Memory B cell (primary cell): ENCODE measurements around the gene DCDC2B.
A peak's percentile ranks its signal among the peaks of the same experiment; 100 is the strongest.
"Not testable (repeated sequence)": the region's sequence is repeated elsewhere in the genome, so short reads cannot be mapped to it uniquely, and the experiment has no call there.

Experiments
- ATAC-seq: fragments of 150-1000 bp; cut with Tn5 transposase; 2 replicates; pipeline ENCODE4 v1.10.0; 2021; ENCODE audit warnings: low read depth, mild to moderate bottlenecking, moderate library complexity
- DNase-seq, 2 donors: peaks; one replicate each; pipeline ENCODE4 v3.0.0; 2022; ENCODE audit warnings: low spot score in 2 of 2
- H3K27ac Mint-ChIP-seq: one replicate; pipeline ENCODE4 v1.8.0; 2022; ENCODE audit warnings: mild to moderate bottlenecking, moderate library complexity, mixed read lengths
- H3K27me3 Mint-ChIP-seq: one replicate; pipeline ENCODE4 v1.8.0; 2022; ENCODE audit warnings: mixed read lengths
- H3K36me3 Mint-ChIP-seq: one replicate; pipeline ENCODE4 v1.8.0; 2022; ENCODE audit warnings: mild to moderate bottlenecking, mixed read lengths
- H3K4me1 Mint-ChIP-seq: one replicate; pipeline ENCODE4 v1.8.0; 2022; ENCODE audit warnings: mixed read lengths
- H3K4me3 Mint-ChIP-seq: one replicate; pipeline ENCODE4 v1.8.0; 2022; ENCODE audit warnings: mild to moderate bottlenecking, moderate library complexity, mixed read lengths
- H3K9me3 Mint-ChIP-seq: one replicate; pipeline ENCODE4 v1.8.0; 2022; ENCODE audit warnings: mixed read lengths

Gene DCDC2B

GRCh38 chr1:32208891-32209328, at the start of gene DCDC2B:
TSS of gene DCDC2B (plus strand) at chr1:32209089. CDS start at chr1:32209094, 5 bp downstream.
- ATAC-seq (no peak), DNase-seq (no peak)
- H3K4me1 Mint-ChIP-seq, result peaks cover 21% of the 10 kb centered on the region
- peak within 1 kb of the TSS; percentile 31 for H3K27ac Mint-ChIP-seq
- H3K36me3 Mint-ChIP-seq, result no peaks in the 10 kb centered on the region
- H3K9me3 Mint-ChIP-seq, result no peaks in the 10 kb centered on the region
- no peaks in the 10 kb centered on the region for H3K27me3 Mint-ChIP-seq
- H3K4me3 Mint-ChIP-seq, result no peak within 1 kb of the TSS

GRCh38 chr1:32159189-32159588, 49.7 kb upstream of the DCDC2B start:
- no peak overlapping the region for H3K27ac Mint-ChIP-seq
- no peaks in the 10 kb centered on the region for H3K9me3 Mint-ChIP-seq
- no peaks in the 10 kb centered on the region for H3K27me3 Mint-ChIP-seq
- peaks cover 2% of the 10 kb centered on the region for H3K4me1 Mint-ChIP-seq
- peaks cover 43% of the 10 kb centered on the region for H3K36me3 Mint-ChIP-seq
- DNase-seq (no peak), ATAC-seq (no peak)
- H3K4me3 Mint-ChIP-seq, result no peak overlapping the region

- H3K4me3 Mint-ChIP-seq, result no peak overlapping the region
- ATAC-seq, result no peak
- no peaks in the 10 kb centered on the region for H3K27me3 Mint-ChIP-seq
- no peak overlapping the region for H3K27ac Mint-ChIP-seq
- no peaks in the 10 kb centered on the region for H3K4me1 Mint-ChIP-seq
- no peaks in the 10 kb centered on the region for H3K9me3 Mint-ChIP-seq
- peaks cover 46% of the 10 kb centered on the region for H3K36me3 Mint-ChIP-seq
- no peak for DNase-seq
Observed at GRCh38 chr1:32163405-32163804, 45.5 kb upstream of the DCDC2B start.

- not testable (repeated sequence) for H3K4me3 Mint-ChIP-seq, H3K4me1 Mint-ChIP-seq, H3K27ac Mint-ChIP-seq, ATAC-seq, H3K27me3 Mint-ChIP-seq, H3K9me3 Mint-ChIP-seq, DNase-seq
- H3K36me3 Mint-ChIP-seq, result peaks cover 46% of the 10 kb centered on the region
Observed at GRCh38 chr1:32165633-32166032, 43.3 kb upstream of the DCDC2B start.

GRCh38 chr1:32170991-32171390, 37.9 kb upstream of the DCDC2B start:
- no peaks in the 10 kb centered on the region for H3K27me3 Mint-ChIP-seq
- H3K36me3 Mint-ChIP-seq, result peaks cover 35% of the 10 kb centered on the region

GRCh38 chr1:32172621-32173245, 36.2 kb upstream of the DCDC2B start:
- Mint-ChIP-seq H3K4me3 (no peak overlapping the region), H3K36me3 (peaks cover 25% of the 10 kb centered on the region), H3K9me3 (no peaks in the 10 kb centered on the region), H3K27me3 (no peaks in the 10 kb centered on the region), H3K27ac (no peak overlapping the region), H3K4me1 (peaks cover 2% of the 10 kb centered on the region)
- ATAC-seq (no peak), DNase-seq (no peak)

More at GRCh38 chr1:32170991-32171390, 37.9 kb upstream of the DCDC2B start:
- no peak for DNase-seq
- Mint-ChIP-seq H3K27ac (no peak overlapping the region), H3K4me3 (no peak overlapping the region), H3K9me3 (no peaks in the 10 kb centered on the region), H3K4me1 (peaks cover 2% of the 10 kb centered on the region)
- no peak for ATAC-seq

GRCh38 chr1:32178380-32179192, 30.3 kb upstream of the DCDC2B start:
- no peaks in the 10 kb centered on the region for H3K9me3 Mint-ChIP-seq
- H3K4me1 Mint-ChIP-seq, result peaks cover 24% of the 10 kb centered on the region
- peak overlapping the region; percentile 88 for H3K4me3 Mint-ChIP-seq
- DNase-seq (no peak), ATAC-seq (no peak)
- no peaks in the 10 kb centered on the region for H3K27me3 Mint-ChIP-seq
- H3K36me3 Mint-ChIP-seq, result peaks cover 7% of the 10 kb centered on the region
- peak overlapping the region; percentile 97 for H3K27ac Mint-ChIP-seq

- Mint-ChIP-seq H3K4me3 (peak overlapping the region; percentile 88), H3K9me3 (no peaks in the 10 kb centered on the region), H3K27me3 (no peaks in the 10 kb centered on the region), H3K36me3 (peaks cover 10% of the 10 kb centered on the region), H3K27ac (peak overlapping the region; percentile 97), H3K4me1 (peaks cover 28% of the 10 kb centered on the region)
- DNase-seq (no peak), ATAC-seq (no peak)
Observed at GRCh38 chr1:32179193-32179442, 29.8 kb upstream of the DCDC2B start.

- Mint-ChIP-seq H3K4me1 (peaks cover 30% of the 10 kb centered on the region), H3K27me3 (no peaks in the 10 kb centered on the region), H3K9me3 (no peaks in the 10 kb centered on the region), H3K36me3 (peaks cover 12% of the 10 kb centered on the region), H3K27ac (peak within 1 kb of the TSS; percentile 97), H3K4me3 (peak within 1 kb of the TSS; percentile 88)
- peak; percentile 83 to 85 for DNase-seq
- peak; percentile 89 for ATAC-seq
Observed at GRCh38 chr1:32179443-32180185, 29.3 kb upstream of the DCDC2B start, which contains the start of gene TXLNA. TSS of gene TXLNA (plus strand) at chr1:32179675. CDS start at chr1:32180346, 671 bp downstream.

- peaks cover 16% of the 10 kb centered on the region for H3K36me3 Mint-ChIP-seq
- no peaks in the 10 kb centered on the region for H3K27me3 Mint-ChIP-seq
- DNase-seq (no peak), ATAC-seq (no peak)
- H3K4me1 Mint-ChIP-seq, result peaks cover 34% of the 10 kb centered on the region
- H3K27ac Mint-ChIP-seq, result peak overlapping the region; percentile 97
- H3K4me3 Mint-ChIP-seq, result peak overlapping the region; percentile 88
- no peaks in the 10 kb centered on the region for H3K9me3 Mint-ChIP-seq
Observed at GRCh38 chr1:32180186-32181060, 28.5 kb upstream of the DCDC2B start.

GRCh38 chr1:32181065-32181464, 27.8 kb upstream of the DCDC2B start:
- Mint-ChIP-seq H3K27ac (peak overlapping the region; percentile 97), H3K9me3 (no peaks in the 10 kb centered on the region), H3K36me3 (peaks cover 18% of the 10 kb centered on the region), H3K4me1 (peaks cover 36% of the 10 kb centered on the region), H3K4me3 (peak overlapping the region; percentile 88), H3K27me3 (no peaks in the 10 kb centered on the region)
- ATAC-seq (no peak), DNase-seq (no peak)

- Mint-ChIP-seq H3K27me3 (no peaks in the 10 kb centered on the region), H3K36me3 (peaks cover 23% of the 10 kb centered on the region), H3K4me3 (peak overlapping the region; percentile 88), H3K4me1 (peaks cover 41% of the 10 kb centered on the region), H3K9me3 (no peaks in the 10 kb centered on the region), H3K27ac (peak overlapping the region; percentile 35)
- ATAC-seq, result no peak
- no peak for DNase-seq
Observed at GRCh38 chr1:32181563-32181962, 27.3 kb upstream of the DCDC2B start.

- Mint-ChIP-seq H3K27me3 (no peaks in the 10 kb centered on the region), H3K36me3 (peaks cover 24% of the 10 kb centered on the region), H3K4me1 (peaks cover 42% of the 10 kb centered on the region), H3K27ac (no peak overlapping the region), H3K9me3 (no peaks in the 10 kb centered on the region), H3K4me3 (no peak overlapping the region)
- DNase-seq (no peak), ATAC-seq (no peak)
Observed at GRCh38 chr1:32182060-32182459, 26.8 kb upstream of the DCDC2B start.
